GM12891 (cell line): Measurements from ENCODE around the gene DCTN2.
"Not testable (repeated sequence)": the region's sequence is repeated elsewhere in the genome, so short reads cannot be mapped to it uniquely, and the experiment has no call there.

Experiments
- DNase-seq: peaks from one replicate; pipeline ENCODE4 v3.0.0; 2011; ENCODE audit warnings: low spot score; ENCODE audit not compliant: insufficient read length
- FAIRE-seq: peaks from 2 replicates; lab custom pipeline; 2011; peaks lifted over from hg19 to GRCh38; lab: Jason Lieb, UNC
- PAX5 ChIP-seq: IDR thresholded peaks from 2 replicates; pipeline ENCODE4 v1.6.1; 2011; ENCODE audit warnings: low read length, moderate library complexity, mild to moderate bottlenecking; ENCODE audit not compliant: insufficient read depth, severe bottlenecking
- POLR2A ChIP-seq: IDR thresholded peaks from 2 replicates; pipeline ENCODE4 v1.6.1; 2011; ENCODE audit warnings: low read depth, low read length, control low read depth
- POLR2AphosphoS5 ChIP-seq: IDR thresholded peaks from 2 replicates; pipeline ENCODE4 v1.6.1; 2011; ENCODE audit warnings: low read depth, low read length, control low read depth
- POU2F2 ChIP-seq: IDR thresholded peaks from 2 replicates; pipeline ENCODE4 v1.6.1; 2011; ENCODE audit warnings: low read depth, mild to moderate bottlenecking, control low read depth, low read length, moderate library complexity
- SPI1 ChIP-seq: IDR thresholded peaks from 2 replicates; pipeline ENCODE4 v1.6.1; 2011; ENCODE audit warnings: low read depth, low read length, control low read depth
- TAF1 ChIP-seq: IDR thresholded peaks from 2 replicates; pipeline ENCODE4 v1.6.1; 2011; ENCODE audit warnings: low read depth, low read length, control low read depth

DCTN2 gene

DNA sequence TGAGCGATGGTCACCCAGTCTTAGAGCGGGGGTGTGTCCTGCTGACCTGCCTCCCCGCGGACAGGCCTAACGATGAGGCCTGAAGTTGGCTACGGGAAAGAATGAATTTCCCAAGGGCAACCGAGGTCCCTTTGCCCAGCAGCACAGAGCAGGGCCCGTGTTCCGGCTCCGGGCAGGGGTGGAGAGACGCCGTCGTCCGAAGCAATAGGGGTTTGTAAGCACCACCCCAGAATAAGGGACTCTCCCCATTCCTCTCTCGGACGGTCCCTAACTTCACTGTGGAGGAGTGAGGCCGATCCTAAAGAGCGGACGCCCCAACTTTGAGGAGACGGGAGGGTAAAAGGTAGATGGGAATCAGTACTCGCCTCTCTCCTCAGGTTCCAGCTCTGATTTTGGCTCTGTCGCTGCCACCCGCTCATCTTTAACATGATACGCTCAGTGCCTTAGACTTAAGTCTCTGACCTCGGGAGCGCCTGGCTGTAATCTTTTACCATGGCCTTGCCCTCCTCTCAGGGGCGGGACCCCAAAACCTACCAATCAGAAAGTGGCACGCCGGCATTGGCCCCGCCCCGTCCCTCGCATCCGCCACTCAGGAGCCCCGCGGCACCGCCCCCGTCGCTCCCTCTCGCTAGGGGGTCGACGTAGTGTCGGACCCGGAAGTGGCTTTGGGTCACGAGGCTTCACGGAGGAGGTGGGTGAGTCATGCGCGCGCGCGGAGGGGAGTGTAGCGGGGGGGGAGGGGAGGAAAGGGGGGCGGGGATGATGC lies 26.8 kb downstream of the DCTN2 start, which contains the start of gene DDIT3:
Gene DDIT3 (minus strand): TSS at position 462 of the 766 bp plus-strand sequence. CDS start 3,108 bp downstream, outside the sequence.
- FAIRE-seq (peak; percentile 26), DNase-seq (peak; percentile 90)
- TF ChIP-seq PAX5 (peak; percentile 6), POLR2AphosphoS5 (peak; percentile 99), POLR2A (peak; percentile 99), POU2F2 (peak; percentile 92), SPI1 (no peak), TAF1 (peak; percentile 96)

DNA sequence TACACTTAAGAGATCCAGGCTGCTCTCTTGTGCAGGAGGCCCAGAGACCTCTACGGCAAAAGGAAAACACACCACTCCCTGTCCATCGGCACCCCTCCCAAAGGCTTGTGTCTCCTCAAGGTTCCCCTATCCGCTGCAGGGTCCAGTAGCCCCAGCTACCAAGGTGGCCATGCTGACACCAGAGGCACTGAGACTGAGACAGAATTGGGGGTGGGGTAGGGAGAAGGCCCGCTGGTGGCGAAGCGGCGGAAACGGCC lies 27.3 kb downstream of the DCTN2 start:
- DNase-seq, result no peak
- no peak for FAIRE-seq
- no peak for TF ChIP-seq TAF1
- no peak for TF ChIP-seq SPI1
- TF ChIP-seq PAX5, result no peak
- no peak for TF ChIP-seq POLR2AphosphoS5
- no peak for TF ChIP-seq POU2F2
- TF ChIP-seq POLR2A, result no peak

DNA sequence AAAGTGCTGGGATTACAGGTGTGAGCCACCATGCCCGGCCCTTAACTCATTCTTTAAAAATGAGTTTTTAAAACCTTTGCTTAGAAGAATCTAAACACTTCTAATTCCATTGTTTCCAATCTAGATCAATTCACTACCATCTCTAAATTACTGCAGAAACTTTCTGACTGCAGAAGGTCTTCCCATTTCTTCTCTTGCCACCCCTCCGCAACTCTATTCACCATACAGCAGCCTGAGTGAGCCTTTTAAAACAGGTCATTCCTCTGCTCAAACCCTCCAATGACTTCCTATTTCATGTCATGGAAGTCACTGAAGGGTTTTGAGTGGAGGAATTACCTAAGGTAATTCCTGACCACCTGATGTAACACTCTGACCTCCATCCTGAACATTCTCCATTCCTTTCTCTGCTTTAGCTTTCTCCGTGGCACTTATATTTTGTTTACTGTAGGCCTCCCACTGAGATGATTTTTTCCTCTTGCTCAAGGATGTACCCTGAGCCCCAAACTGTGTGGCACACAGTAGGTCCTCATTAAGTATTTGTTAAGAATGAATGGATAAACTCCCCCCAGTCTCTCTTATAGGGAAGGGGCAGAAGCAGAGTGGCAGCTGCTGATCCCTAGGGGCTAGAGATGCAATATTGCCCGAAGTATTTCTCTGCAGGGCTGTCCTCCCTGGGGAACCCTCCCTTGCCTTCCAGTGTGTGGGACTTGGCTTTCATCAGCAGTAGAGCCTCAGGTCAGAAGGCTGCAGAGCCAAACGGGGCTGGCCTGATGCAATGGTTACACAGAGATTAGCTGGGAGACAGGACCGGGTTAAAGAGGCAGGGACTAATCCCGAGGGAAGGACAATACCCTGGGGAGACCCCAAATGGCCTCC lies 27.8 kb downstream of the DCTN2 start:
- no peak for DNase-seq
- no peak for FAIRE-seq

DNA sequence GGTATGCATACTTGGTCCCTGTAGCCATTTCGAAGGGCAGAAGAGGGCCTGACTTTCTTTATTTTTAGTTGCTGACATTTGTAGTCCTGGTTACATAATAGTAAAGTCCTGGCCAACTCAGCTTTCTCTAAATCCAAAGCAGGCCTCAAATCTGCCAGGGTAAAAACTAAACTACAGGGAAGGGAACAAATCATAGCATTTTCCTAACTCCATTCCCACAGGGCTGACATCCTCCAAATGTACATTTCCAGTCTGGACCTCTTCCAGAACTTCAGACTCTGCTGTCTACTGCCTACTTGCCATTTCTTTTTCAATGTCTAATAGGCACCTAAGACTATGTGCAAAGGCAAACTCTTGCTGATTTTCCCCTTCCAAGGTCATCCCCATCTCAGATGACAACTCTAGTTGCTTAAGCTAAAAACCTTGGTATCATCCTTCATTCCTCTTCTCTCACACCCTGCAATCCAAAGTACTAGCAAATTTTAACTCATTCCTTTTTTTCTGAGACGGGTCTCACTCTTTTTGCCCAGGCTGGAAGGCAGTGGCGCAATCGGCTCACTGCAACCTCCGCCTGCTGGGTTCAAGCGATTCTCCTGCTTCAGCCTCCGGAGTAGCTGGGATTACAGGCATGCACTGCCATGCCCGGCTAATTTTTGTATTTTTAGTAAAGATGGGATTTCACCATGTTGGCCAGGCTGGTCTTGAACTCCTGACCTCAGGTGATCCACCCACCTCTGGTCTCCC lies 28.6 kb downstream of the DCTN2 start:
- FAIRE-seq (no peak), DNase-seq (no peak)
- TF ChIP-seq PAX5 (no peak), POU2F2 (no peak), POLR2AphosphoS5 (no peak; the same call in 1 of the 2 replicates), POLR2A (0 out of 2 replicates have a peak, but pooled peaks have one; percentile 1), TAF1 (no peak), SPI1 (no peak)

More for the DNA sequence above, 27.8 kb downstream of the DCTN2 start:
- TF ChIP-seq POU2F2 (no peak), SPI1 (no peak), POLR2AphosphoS5 (no peak), TAF1 (no peak), PAX5 (no peak), POLR2A (no peak; the same call in 1 of the 2 replicates)

DNA sequence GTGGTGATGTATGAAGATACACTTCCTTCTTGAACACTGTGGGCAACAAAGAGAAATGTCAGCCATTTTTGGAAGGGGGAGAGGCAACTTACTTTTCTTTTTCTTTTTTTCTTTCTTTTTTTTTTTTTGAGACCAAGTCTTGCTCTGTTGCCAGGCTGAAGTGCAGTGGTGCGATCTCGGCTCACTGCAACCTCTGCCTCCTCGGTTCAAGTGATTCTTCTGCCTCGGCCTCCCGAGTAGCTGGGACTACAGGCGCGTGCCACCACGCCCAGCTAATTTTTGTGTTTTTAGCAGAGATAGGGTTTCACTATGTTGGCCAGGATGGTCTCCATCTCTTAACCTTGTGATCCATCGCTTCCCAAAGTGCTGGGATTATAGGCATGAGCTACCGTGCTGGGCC lies 29.3 kb downstream of the DCTN2 start:
- FAIRE-seq, result not testable (repeated sequence)

DNA sequence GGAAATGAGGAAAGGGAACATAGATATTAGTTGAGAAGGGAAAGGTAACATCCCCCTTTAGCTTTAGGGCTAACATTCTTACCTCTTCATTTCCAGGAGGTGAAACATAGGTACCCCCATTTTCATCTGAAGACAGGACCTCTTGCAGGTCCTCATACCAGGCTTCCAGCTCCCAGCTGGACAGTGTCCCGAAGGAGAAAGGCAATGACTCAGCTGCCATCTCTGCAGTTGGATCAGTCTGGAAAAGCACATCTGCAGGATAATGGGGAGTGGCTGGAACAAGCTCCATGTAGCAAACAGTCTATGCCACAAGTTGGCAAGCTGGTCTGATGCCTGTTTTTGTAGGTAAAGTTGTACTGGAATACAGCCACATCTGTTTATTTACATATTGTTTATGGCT lies 29.8 kb downstream of the DCTN2 start:
- FAIRE-seq (no peak), DNase-seq (no peak)
- TF ChIP-seq TAF1 (no peak), PAX5 (no peak), SPI1 (no peak), POU2F2 (no peak), POLR2A (0 out of 2 replicates have a peak, but pooled peaks have one; percentile 13), POLR2AphosphoS5 (peak; percentile 20; the same call in 1 of the 2 replicates)

More for the DNA sequence above, 29.3 kb downstream of the DCTN2 start:
- DNase-seq, result not testable (repeated sequence)
- TF ChIP-seq POLR2AphosphoS5, result 0 out of 2 replicates have a peak, but pooled peaks have one; percentile 7

DNA sequence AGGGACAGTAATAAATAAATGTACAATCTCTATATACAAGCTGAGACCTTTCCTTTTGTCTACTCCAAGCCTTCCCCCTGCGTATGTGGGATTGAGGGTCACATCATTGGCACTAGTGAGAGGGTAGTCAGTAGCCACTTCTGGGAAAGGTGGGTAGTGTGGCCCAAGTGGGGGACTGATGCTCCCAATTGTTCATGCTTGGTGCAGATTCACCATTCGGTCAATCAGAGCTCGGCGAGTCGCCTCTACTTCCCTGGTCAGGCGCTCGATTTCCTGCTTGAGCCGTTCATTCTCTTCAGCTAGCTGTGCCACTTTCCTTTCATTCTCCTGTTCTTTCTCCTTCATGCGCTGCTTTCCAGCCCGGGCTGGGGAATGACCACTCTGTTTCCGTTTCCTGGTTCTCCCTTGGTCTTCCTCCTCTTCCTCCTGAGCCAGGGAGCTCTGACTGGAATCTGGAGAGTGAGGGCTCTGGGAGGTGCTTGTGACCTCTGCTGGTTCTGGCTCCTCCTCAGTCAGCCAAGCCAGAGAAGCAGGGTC lies 30.3 kb downstream of the DCTN2 start:
- TF ChIP-seq POU2F2, result no peak
- no peak for TF ChIP-seq TAF1
- no peak for TF ChIP-seq PAX5
- DNase-seq (no peak), FAIRE-seq (no peak)

DNA sequence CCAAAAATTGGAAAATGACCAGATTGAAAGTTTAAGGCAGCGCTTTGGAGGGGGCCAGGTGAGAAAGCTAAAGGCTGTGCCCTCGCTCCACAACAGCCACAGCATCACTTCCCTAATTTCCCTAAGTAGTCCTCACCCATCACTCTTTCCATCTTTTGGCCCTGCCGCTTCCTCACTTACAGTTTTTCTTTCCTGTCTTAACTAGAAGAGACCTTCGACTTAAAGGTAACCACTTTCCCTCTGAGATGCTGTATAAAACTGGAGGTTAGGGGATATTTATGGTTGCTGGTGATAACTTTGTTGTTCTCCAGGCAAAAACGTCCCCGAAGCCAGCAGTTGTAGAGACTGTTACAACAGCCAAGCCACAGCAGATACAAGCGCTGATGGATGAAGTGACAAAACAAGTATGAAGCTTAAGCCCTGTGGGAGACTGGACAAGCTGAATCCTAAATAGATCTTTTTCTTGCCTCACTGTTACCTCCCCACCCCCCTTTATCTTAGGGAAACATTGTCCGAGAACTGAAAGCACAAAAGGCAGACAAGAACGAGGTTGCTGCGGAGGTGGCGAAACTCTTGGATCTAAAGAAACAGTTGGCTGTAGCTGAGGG lies 31.0 kb downstream of the DCTN2 start:
- TF ChIP-seq PAX5 (no peak), POLR2AphosphoS5 (no peak), TAF1 (no peak), POU2F2 (no peak), POLR2A (peak; percentile 21; the same call in 1 of the 2 replicates), SPI1 (peak; percentile 35)
- no peak for FAIRE-seq
- DNase-seq, result no peak

DNA sequence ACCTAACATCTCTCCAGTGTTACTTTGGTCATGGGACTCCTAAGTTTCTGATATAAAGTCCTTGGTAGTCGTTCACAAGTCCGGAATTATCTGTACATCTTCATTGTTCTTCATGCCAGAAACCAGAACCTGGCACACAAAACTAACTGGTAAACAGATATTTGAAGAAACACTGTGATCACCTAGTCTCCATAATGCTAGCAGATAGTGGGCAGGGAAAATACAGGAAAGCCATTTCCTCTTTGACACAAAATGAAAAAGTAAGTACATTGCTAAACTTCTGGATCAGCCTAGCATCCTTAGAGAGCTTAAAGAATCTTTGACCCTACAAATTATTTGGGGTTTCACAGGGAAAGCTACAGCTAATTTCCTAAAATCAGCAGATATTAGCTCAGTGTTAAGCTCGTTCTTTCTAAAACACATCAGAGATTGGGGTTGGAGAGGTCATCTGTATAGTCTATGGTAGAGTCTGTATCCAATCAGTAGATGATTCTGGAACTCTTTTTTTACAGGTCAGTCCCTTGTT lies 31.5 kb downstream of the DCTN2 start:
- TF ChIP-seq POU2F2, result no peak
- TF ChIP-seq POLR2AphosphoS5, result no peak
- no peak for TF ChIP-seq POLR2A
- TF ChIP-seq TAF1, result no peak
- no peak for TF ChIP-seq PAX5
- TF ChIP-seq SPI1, result no peak
- DNase-seq, result no peak
- FAIRE-seq, result no peak
